Parathyroid adenoma (tissue), 2 donors: ENCODE results near the gene ITGB1.
"Not testable (repeated sequence)": the region's sequence is repeated elsewhere in the genome, so short reads cannot be mapped to it uniquely, and the experiment has no call there.

ENCODE experiments used
- H2AFZ ChIP-seq: fragments of 300-600 bp; sonication (generic); one replicate; pipeline ENCODE4 v1.7.0; 2017; ENCODE audit warnings: antibody characterized with exemption, mild to moderate bottlenecking
- H3K27ac ChIP-seq: fragments of 300-600 bp; sonication (generic); one replicate; pipeline ENCODE4 v1.7.0; 2017
- H3K27me3 ChIP-seq: fragments of 300-600 bp; sonication (generic); one replicate; pipeline ENCODE4 v1.7.0; 2017; ENCODE audit warnings: low read length; ENCODE audit not compliant: control insufficient read depth, insufficient read depth
- H3K36me3 ChIP-seq: fragments of 300-600 bp; sonication (generic); one replicate; pipeline ENCODE4 v1.7.0; 2017; ENCODE audit warnings: low read length; ENCODE audit not compliant: control insufficient read depth, insufficient read depth
- H3K4me1 ChIP-seq: fragments of 300-600 bp; sonication (generic); one replicate; pipeline ENCODE4 v1.7.0; 2017; ENCODE audit warnings: control low read depth
- H3K4me2 ChIP-seq: fragments of 300-600 bp; sonication (generic); one replicate; pipeline ENCODE4 v1.7.0; 2017; ENCODE audit warnings: low read length
- H3K4me3 ChIP-seq: fragments of 300-600 bp; sonication (generic); one replicate; pipeline ENCODE4 v1.7.0; 2017; ENCODE audit warnings: low read depth, low read length
- H3K79me2 ChIP-seq: fragments of 300-600 bp; sonication (generic); one replicate; pipeline ENCODE4 v1.7.0; 2017; ENCODE audit warnings: control low read depth
- H3K9ac ChIP-seq: fragments of 300-600 bp; sonication (generic); one replicate; pipeline ENCODE4 v1.7.0; 2017; ENCODE audit warnings: mild to moderate bottlenecking
- H3K9me3 ChIP-seq: fragments of 300-600 bp; sonication (generic); one replicate; pipeline ENCODE4 v1.7.0; 2017; ENCODE audit warnings: low read length; ENCODE audit not compliant: control insufficient read depth
- TF ChIP-seq, protein P1 (sequence below): fragments of 300-600 bp; sonication (generic); IDR thresholded peaks from one replicate; pipeline ENCODE4 v1.7.0; 2017; ENCODE audit warnings: antibody characterized with exemption, mild to moderate bottlenecking
- donor health status: primary hyperparathyroidism.

ITGB1 gene

GRCh38 chr10:32906595-32906994 lies 51.4 kb downstream of the ITGB1 start:
- H3K36me3 ChIP-seq: no peaks in the 10 kb centered on the region
- TF ChIP-seq, protein P1, sequence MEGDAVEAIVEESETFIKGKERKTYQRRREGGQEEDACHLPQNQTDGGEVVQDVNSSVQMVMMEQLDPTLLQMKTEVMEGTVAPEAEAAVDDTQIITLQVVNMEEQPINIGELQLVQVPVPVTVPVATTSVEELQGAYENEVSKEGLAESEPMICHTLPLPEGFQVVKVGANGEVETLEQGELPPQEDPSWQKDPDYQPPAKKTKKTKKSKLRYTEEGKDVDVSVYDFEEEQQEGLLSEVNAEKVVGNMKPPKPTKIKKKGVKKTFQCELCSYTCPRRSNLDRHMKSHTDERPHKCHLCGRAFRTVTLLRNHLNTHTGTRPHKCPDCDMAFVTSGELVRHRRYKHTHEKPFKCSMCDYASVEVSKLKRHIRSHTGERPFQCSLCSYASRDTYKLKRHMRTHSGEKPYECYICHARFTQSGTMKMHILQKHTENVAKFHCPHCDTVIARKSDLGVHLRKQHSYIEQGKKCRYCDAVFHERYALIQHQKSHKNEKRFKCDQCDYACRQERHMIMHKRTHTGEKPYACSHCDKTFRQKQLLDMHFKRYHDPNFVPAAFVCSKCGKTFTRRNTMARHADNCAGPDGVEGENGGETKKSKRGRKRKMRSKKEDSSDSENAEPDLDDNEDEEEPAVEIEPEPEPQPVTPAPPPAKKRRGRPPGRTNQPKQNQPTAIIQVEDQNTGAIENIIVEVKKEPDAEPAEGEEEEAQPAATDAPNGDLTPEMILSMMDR: no peak

DNA sequence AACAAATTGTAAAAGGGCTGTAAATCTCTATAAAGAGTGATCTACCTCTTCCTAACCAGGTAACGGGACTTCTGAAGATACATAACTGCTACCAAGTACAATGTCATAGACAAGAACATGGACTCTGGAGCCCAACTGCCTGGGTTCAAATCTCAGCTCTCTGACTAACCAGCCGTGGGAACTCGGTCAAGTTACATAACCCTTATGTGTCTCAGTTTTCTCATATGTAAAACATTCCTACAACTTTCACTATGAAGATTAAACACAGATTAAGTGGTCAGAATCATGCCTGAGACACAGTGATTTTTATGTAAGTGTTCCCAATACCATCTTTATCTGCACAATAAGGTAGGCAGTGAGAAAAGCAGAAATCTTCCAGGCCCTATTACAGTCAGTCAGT lies 52.6 kb downstream of the ITGB1 start:
- Histone ChIP-seq H3K4me1 (no peaks in the 10 kb centered on the region), H3K9me3 (no peaks in the 10 kb centered on the region), H3K27me3 (no peaks in the 10 kb centered on the region), H3K9ac (no peak overlapping the region), H3K4me2 (no peak overlapping the region), H3K79me2 (peaks cover 3% of the 10 kb centered on the region), H3K27ac (no peak overlapping the region), H3K36me3 (no peaks in the 10 kb centered on the region), H2AFZ (no peak overlapping the region), H3K4me3 (no peak overlapping the region)
- TF ChIP-seq, protein P1: no peak

More at GRCh38 chr10:32906595-32906994, 51.4 kb downstream of the ITGB1 start:
- Histone ChIP-seq H3K4me3 (no peak overlapping the region), H3K9ac (no peak overlapping the region), H3K4me1 (no peaks in the 10 kb centered on the region), H3K27ac (no peak overlapping the region), H3K9me3 (no peaks in the 10 kb centered on the region), H3K27me3 (no peaks in the 10 kb centered on the region), H3K4me2 (no peak overlapping the region), H3K79me2 (peaks cover 3% of the 10 kb centered on the region), H2AFZ (no peak overlapping the region)

DNA sequence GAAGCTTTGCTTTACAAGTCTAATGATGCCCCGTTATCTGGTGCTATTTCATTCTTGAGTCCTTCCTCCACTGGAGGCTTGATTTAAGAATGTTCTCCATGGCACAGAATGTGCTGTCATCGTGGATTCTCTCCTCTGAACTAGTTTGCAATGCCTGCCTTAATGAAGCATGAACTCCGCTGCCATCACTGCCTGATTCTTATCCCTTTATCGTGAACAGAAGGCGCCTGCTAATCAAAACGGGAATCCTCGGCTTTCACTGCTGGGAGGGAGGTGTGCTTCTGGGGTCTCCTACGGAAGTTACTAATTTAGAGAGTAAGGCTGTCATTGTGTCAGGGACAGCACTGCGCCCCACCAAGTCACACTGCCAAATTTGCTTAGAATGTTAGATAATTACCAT lies 56.2 kb downstream of the ITGB1 start:
- Histone ChIP-seq H3K9ac (no peak overlapping the region), H3K9me3 (no peaks in the 10 kb centered on the region), H3K4me2 (peak overlapping the region; percentile 13), H3K79me2 (no peaks in the 10 kb centered on the region), H2AFZ (peak overlapping the region; percentile 31), H3K4me3 (no peak overlapping the region), H3K27ac (peak overlapping the region; percentile 17), H3K36me3 (no peaks in the 10 kb centered on the region), H3K27me3 (no peaks in the 10 kb centered on the region), H3K4me1 (no peaks in the 10 kb centered on the region)
- TF ChIP-seq, protein P1: no peak

DNA sequence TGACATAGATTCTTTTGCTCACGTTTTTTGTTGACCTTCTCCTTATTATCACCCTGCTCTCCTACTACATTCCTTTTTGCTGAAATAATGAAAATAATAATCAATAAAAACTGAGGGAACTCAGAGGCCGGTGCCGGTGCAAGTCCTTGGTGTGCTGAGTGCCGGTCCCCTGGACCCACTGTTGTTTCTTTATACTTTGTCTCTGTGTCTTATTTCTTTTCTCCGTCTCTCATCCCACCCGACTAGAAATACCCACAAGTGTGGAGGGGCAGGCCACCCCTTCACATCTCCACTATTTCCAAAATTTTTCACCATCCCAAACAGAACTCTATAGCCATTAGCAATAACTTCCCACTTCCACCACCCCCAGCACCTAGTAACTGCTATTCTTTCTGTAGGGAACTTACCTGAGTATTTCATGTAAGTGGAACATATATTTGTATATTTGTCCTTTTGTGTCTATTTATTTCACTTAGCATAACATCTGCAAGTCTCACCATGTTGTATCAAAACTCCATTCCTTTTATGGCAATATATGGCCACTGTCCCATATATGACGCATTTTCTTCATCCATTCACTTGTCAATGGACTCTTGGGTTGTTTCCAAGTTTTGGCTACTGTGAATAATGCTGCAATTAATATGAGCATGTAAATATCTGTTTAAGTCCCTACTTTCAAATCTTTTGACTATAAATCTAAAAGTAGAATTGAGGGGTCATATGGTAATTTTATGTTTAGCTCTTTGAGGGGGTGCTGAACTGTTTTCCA lies 62.6 kb downstream of the ITGB1 start:
- not testable (repeated sequence) for H3K27me3 ChIP-seq, H3K79me2 ChIP-seq, H3K4me1 ChIP-seq, H3K36me3 ChIP-seq, H3K9ac ChIP-seq, H3K4me2 ChIP-seq, H2AFZ ChIP-seq, H3K4me3 ChIP-seq, H3K9me3 ChIP-seq, H3K27ac ChIP-seq

DNA sequence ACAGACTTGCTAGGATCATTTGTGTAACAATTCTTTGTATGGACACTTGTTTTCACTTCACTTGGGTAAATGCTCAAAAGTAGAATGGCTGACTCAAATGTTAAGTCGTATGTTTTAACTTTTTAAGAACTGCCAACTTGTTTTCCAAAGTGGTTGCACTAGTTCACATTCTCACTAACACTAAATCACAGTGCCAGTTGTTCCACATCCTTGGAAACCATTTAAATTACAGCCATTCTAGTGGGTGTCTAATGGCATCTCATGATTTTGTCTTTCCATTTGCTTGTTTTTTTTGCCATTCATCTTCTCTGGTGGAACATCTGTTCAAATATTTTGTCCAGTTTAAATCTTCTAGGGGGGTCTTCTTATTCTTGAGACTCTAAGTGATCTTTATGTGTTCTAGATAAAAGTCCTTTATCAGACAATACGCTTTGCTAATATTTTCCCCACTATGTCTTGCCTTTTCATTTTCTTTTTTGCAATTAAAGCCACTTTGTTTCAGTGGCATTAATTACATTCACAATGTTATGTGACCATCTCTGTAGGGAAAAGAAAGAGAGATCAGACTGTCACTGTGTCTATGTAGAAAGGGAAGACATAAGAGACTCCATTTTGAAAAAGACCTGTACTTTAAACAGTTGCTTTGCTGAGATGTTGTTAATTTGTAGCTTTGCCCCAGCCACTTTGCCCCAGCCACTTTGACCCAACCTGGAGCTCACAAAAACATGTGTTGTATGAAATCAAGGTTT lies 63.9 kb downstream of the ITGB1 start:
- Histone ChIP-seq H3K79me2 (no peaks in the 10 kb centered on the region), H3K27me3 (no peaks in the 10 kb centered on the region), H3K36me3 (no peaks in the 10 kb centered on the region), H2AFZ (no peak overlapping the region), H3K4me1 (no peaks in the 10 kb centered on the region), H3K9me3 (no peaks in the 10 kb centered on the region), H3K4me3 (no peak overlapping the region), H3K4me2 (no peak overlapping the region), H3K27ac (no peak overlapping the region), H3K9ac (no peak overlapping the region)
- TF ChIP-seq, protein P1: no peak
